Stimulated activated CD8-positive, alpha-beta memory T cell treated with anti-CD3 and anti-CD28 coated beads, Interleukin-7, amount 100 ng/mL, for 24 hours (primary cell): ENCODE measurements around the gene PAPOLG.
"Not testable (repeated sequence)": the region's sequence is repeated elsewhere in the genome, so short reads cannot be mapped to it uniquely, and the experiment has no call there.

Source experiments
- DNase-seq: peaks from one replicate; pipeline ENCODE4 v3.0.0-alpha.2; 2020; ENCODE audit warnings: low read depth

The PAPOLG gene

GRCh38 chr2:60823694-60824305, 67.7 kb downstream of the PAPOLG start:
- no peak for DNase-seq

- DNase-seq, result no peak
These were observed 69.6 kb downstream of the PAPOLG start for GRCh38 chr2:60825666-60826065.

DNA sequence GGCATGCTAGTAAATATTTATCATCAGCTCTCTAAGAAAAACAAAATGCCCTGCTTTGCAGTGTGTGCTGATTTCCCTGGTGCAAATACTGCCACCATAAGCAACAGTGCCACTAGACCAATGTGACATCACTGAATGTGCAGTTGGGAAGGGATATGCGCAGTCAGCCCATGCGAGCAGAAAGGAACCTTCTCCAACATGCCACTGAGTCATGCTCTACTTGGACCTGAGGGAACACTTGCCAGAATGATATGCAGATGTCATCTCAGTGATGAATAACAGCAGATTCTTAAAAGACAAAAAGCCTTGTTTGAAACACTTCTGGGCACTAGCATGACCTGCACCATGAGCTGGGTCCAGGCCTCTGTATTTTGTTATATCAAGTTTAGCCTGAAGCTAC, 70.0 kb downstream of the PAPOLG start:
- DNase-seq, result no peak

- DNase-seq, result not testable (repeated sequence)
These were observed 70.8 kb downstream of the PAPOLG start for GRCh38 chr2:60826860-60827259.

GRCh38 chr2:60827369-60827768, 71.3 kb downstream of the PAPOLG start:
- DNase-seq, result no peak

GRCh38 chr2:60830991-60831390, 74.9 kb downstream of the PAPOLG start:
- DNase-seq, result no peak

- DNase-seq, result no peak
These were observed 75.9 kb downstream of the PAPOLG start for GRCh38 chr2:60831921-60832320.

DNA sequence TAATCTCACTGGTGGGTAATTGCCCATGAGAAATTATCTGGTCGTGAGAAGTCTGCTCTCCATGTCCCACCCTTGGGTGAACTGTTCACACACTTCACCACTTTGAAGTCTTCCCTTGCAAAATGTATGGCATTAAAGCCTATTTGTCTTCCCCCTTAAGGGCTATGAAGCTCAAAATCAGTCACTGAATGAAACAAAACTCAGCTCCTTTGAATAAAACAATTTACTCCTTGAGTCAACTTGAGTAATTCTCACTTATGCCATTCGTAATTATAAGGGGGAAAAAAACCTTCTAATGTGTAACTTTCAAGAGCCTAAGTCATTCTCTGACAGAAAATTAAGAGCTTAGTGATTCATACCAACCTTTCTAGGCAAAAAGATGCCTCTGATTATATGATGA, 76.6 kb downstream of the PAPOLG start:
- DNase-seq, result no peak

DNA sequence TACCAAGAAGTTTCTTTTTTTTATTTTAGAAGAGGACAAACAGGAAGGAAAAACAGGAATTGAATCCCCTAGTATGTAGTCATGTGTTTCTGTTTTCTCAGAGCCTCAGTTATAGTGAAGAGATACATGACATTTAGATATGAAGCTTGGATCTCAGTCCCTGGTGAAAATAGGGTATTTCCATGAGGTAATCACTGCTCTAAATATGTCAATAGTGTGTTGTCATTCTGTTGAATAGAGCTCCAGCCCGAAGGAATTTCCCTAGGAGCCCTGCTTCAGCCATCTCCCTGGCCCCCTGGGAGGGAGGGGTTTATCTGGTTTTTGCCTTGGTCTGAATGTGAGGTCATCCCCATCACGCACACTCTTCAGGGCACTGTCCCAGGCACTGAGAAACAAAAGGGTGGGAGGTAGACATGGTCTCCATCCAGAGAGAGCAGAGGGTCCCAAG, 78.2 kb downstream of the PAPOLG start:
- DNase-seq, result no peak

GRCh38 chr2:60836491-60836890, 80.4 kb downstream of the PAPOLG start:
- no peak for DNase-seq

GRCh38 chr2:60837123-60837522, 81.1 kb downstream of the PAPOLG start:
- DNase-seq, result no peak

DNA sequence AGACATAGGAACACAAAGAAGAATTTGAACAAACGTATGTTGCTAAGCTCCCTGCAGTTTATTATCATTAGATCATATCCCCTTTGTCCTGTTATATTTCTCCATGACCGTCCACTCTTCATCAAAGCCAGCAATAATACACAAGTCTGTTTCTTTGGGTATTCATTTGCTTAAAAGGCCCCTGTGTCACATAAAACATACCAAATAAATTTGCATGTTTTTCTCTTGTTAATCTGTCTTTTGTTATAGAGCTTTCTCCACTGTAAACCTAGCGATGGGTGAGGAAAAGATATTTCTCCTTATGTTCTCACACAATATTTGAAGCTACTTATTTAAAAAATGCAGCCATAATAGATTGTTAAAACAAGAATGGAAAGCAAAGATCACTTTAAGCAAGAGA, 82.4 kb downstream of the PAPOLG start:
- DNase-seq, result no peak

GRCh38 chr2:60839126-60839813, 83.2 kb downstream of the PAPOLG start:
- no peak for DNase-seq

GRCh38 chr2:60840880-60841279, 84.8 kb downstream of the PAPOLG start:
- no peak for DNase-seq

DNA sequence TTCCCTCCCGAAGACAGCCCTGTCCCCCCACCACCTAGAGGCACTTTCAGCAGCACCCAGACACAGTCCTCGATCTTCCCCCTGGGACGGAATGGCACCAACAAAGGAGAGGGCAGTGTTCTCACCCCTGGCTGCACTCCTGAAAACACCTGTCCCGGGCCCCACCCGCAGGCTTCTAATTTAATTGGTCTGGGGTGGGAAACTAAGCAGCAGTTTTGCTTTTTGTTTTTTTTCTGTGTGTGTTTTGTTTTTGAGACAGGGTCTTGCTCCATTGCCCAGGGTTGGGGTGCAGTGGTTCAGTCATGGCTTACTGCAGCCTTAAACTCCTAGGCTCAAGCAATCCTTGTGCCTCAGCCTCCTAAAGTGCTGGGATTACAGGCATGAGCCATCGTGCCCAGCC, 86.9 kb downstream of the PAPOLG start:
- DNase-seq, result no peak

- DNase-seq, result no peak
These were observed 88.0 kb downstream of the PAPOLG start for GRCh38 chr2:60844105-60844504.

DNA sequence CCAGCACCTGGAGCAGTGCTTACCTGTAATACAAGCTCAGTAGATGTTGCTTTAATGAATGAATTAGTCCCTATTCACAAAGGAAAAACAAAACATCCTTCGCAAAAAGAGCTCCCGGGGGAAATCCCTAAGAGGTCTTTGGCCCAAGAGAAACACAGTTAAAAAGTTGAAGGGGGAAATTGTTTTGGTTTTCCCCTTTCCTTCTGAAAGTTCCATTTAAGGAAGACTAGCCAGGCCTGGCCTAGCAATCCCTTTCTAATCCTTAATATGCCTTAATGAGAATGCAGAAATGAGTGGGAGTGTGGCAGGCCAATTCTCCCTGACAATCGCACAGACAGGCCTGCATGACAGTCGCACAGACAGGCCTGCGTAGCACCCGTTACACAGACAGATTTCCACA, 91.8 kb downstream of the PAPOLG start:
- no peak for DNase-seq
